H9 (cell line): Measurements from ENCODE around the gene PIK3CD. TPM values are rescaled to one million over a fixed set of nuclear protein-coding genes. Genes with fewer than 3 reads are reported as not detected.

ENCODE experiments used
- DNase-seq: peaks from one replicate; pipeline ENCODE4 v3.0.0-alpha.2; 2017
- H2AFZ ChIP-seq: one replicate; pipeline ENCODE4 v1.6.1; 2013; ENCODE audit warnings: mild to moderate bottlenecking, low read length, control low read depth, moderate library complexity
- H2AK5ac ChIP-seq: 2 replicates; pipeline ENCODE4 v1.6.1; 2013; ENCODE audit warnings: low read length, control low read depth, mixed read lengths; ENCODE audit not compliant: insufficient read length
- H2BK120ac ChIP-seq: one replicate; pipeline ENCODE4 v1.6.1; 2013; ENCODE audit warnings: low read depth, mild to moderate bottlenecking, low read length, control low read depth, inconsistent platforms; ENCODE audit not compliant: poor library complexity, severe bottlenecking
- H2BK12ac ChIP-seq: 2 replicates; pipeline ENCODE4 v1.6.1; 2013; ENCODE audit warnings: low read length, control low read depth, mixed read lengths, low read depth; ENCODE audit not compliant: insufficient read length
- H2BK15ac ChIP-seq: 2 replicates; pipeline ENCODE4 v1.6.1; 2013; ENCODE audit warnings: low read depth, low read length, control low read depth
- H2BK20ac ChIP-seq: one replicate; pipeline ENCODE4 v1.6.1; 2013; ENCODE audit warnings: low read depth, mild to moderate bottlenecking, low read length, control low read depth, inconsistent platforms; ENCODE audit not compliant: poor library complexity, severe bottlenecking
- H2BK5ac ChIP-seq: 2 replicates; pipeline ENCODE4 v1.6.1; 2013; ENCODE audit warnings: low read length, control low read depth, mixed read lengths; ENCODE audit not compliant: insufficient read length
- H3K14ac ChIP-seq: 2 replicates; pipeline ENCODE4 v1.6.1; 2013; ENCODE audit warnings: low read length, control low read depth; ENCODE audit not compliant: insufficient read depth
- H3K18ac ChIP-seq: 2 replicates; pipeline ENCODE4 v1.6.1; 2013; ENCODE audit warnings: low read depth, mild to moderate bottlenecking, mixed read lengths, low read length, control low read depth; ENCODE audit not compliant: insufficient read length
- H3K23ac ChIP-seq: 2 replicates; pipeline ENCODE4 v1.6.1; 2013; ENCODE audit warnings: low read length, control low read depth, mixed read lengths, low read depth; ENCODE audit not compliant: insufficient read length
- H3K23me2 ChIP-seq: 2 replicates; pipeline ENCODE4 v1.6.1; 2013; ENCODE audit warnings: low read depth, mild to moderate bottlenecking, mixed read lengths, low read length, control low read depth; ENCODE audit not compliant: insufficient read length, poor library complexity, severe bottlenecking
- H3K27ac ChIP-seq: 2 replicates; pipeline ENCODE4 v1.5.1; 2013; ENCODE audit warnings: low read length, control low read depth, mixed read lengths, low read depth; ENCODE audit not compliant: insufficient read length
- H3K27me3 ChIP-seq: 2 replicates; pipeline ENCODE4 v1.6.1; 2013; ENCODE audit warnings: low read length, control low read depth, inconsistent platforms; ENCODE audit not compliant: insufficient read depth
- H3K4ac ChIP-seq: 2 replicates; pipeline ENCODE4 v1.6.1; 2013; ENCODE audit warnings: low read depth, mild to moderate bottlenecking, control low read depth, inconsistent platforms, low read length, moderate library complexity
- H3K4me1 ChIP-seq: 2 replicates; pipeline ENCODE4 v1.6.1; 2013; ENCODE audit warnings: low read length, control low read depth, inconsistent platforms; ENCODE audit not compliant: insufficient read depth
- H3K4me2 ChIP-seq: 2 replicates; pipeline ENCODE4 v1.6.1; 2013; ENCODE audit warnings: low read length, control low read depth, mixed read lengths; ENCODE audit not compliant: insufficient read length, insufficient read depth
- H3K56ac ChIP-seq: 2 replicates; pipeline ENCODE4 v1.6.1; 2013; ENCODE audit warnings: low read depth, mild to moderate bottlenecking, mixed read lengths, low read length, control low read depth; ENCODE audit not compliant: insufficient read length
- H3K79me1 ChIP-seq: 2 replicates; pipeline ENCODE4 v1.6.1; 2013; ENCODE audit warnings: low read depth, mild to moderate bottlenecking, moderate library complexity, low read length, control low read depth, inconsistent platforms; ENCODE audit not compliant: insufficient read depth, poor library complexity, severe bottlenecking
- H3K79me2 ChIP-seq: 2 replicates; pipeline ENCODE4 v1.6.1; 2013; ENCODE audit warnings: low read length, control low read depth, inconsistent platforms; ENCODE audit not compliant: insufficient read depth
- H3K9ac ChIP-seq: 2 replicates; pipeline ENCODE4 v1.6.1; 2013; ENCODE audit warnings: low read length, control low read depth, mixed read lengths; ENCODE audit not compliant: insufficient read length; ENCODE audit errors: extremely low read depth
- H3K9me3 ChIP-seq: one replicate; pipeline ENCODE4 v1.6.1; 2013; ENCODE audit warnings: low read depth, low read length, inconsistent platforms; ENCODE audit not compliant: control insufficient read depth
- H3T11ph ChIP-seq: one replicate; pipeline ENCODE4 v1.6.1; 2013; ENCODE audit warnings: mild to moderate bottlenecking, low read length, control low read depth, inconsistent platforms
- H4K20me1 ChIP-seq: one replicate; pipeline ENCODE4 v1.6.1; 2013; ENCODE audit not compliant: control insufficient read depth, insufficient read length, insufficient read depth
- H4K5ac ChIP-seq: 2 replicates; pipeline ENCODE4 v1.6.1; 2013; ENCODE audit warnings: low read depth, mild to moderate bottlenecking, mixed read lengths, low read length, control low read depth; ENCODE audit not compliant: insufficient read length
- H4K8ac ChIP-seq: replicated peaks from 2 replicates; pipeline ENCODE4 v1.6.1; 2013; ENCODE audit warnings: low read length, control low read depth, mixed read lengths, low read depth; ENCODE audit not compliant: insufficient read length
- H4K91ac ChIP-seq: 2 replicates; pipeline ENCODE4 v1.6.1; 2013; ENCODE audit warnings: low read depth, mild to moderate bottlenecking, moderate library complexity, mixed read lengths, low read length, control low read depth; ENCODE audit not compliant: insufficient read length
- H3K27ac Mint-ChIP-seq, 3 experiments: 2 replicates in 2 of 3; 3 replicates in 1 of 3; pipeline ENCODE4 v1.8.0; 2020 to 2021; ENCODE audit warnings: mixed read lengths in 3 of 3, mild to moderate bottlenecking in 1 of 3, moderate library complexity in 1 of 3
- H3K27me3 Mint-ChIP-seq: 2 replicates; pipeline ENCODE4 v1.8.0; 2021; ENCODE audit warnings: low read depth, mild to moderate bottlenecking, moderate library complexity, mixed read lengths
- H3K36me3 Mint-ChIP-seq, 3 experiments: 2 replicates in 2 of 3; 3 replicates in 1 of 3; pipeline ENCODE4 v1.8.0; 2020 to 2021; ENCODE audit warnings: low read depth in 3 of 3, mixed read lengths in 3 of 3; ENCODE audit not compliant: insufficient read depth in 1 of 3
- H3K4me1 Mint-ChIP-seq, 2 experiments: 2 replicates each; pipeline ENCODE4 v1.8.0; 2020; ENCODE audit warnings: mixed read lengths in 2 of 2
- H3K4me3 Mint-ChIP-seq, 2 experiments: 2 replicates in 1 of 2; 3 replicates in 1 of 2; pipeline ENCODE4 v1.8.0; 2020 to 2021; ENCODE audit warnings: mild to moderate bottlenecking in 2 of 2, mixed read lengths in 2 of 2, moderate library complexity in 1 of 2
- H3K9me3 Mint-ChIP-seq, 2 experiments: 2 replicates in 1 of 2; 3 replicates in 1 of 2; pipeline ENCODE4 v1.8.0; 2020; ENCODE audit warnings: mild to moderate bottlenecking in 2 of 2, mixed read lengths in 2 of 2, moderate library complexity in 1 of 2
- WGBS: extraction: QIAGEN DNeasy Blood & Tissue Kit; methylation state at CpG from one replicate; pipeline ENCODE4 v1.1.7; 2013; ENCODE audit warnings: missing lambda C conversion rate, low lambda C conversion rate, mixed read lengths; ENCODE audit not compliant: insufficient read length; ENCODE audit errors: extremely low coverage; 5-methylcytosine and 5-hydroxymethylcytosine counted together
- total RNA-seq: library from RNA; stranded (reverse); gene quantifications from 2 replicates; pipeline ENCODE4 v1.2.1, GENCODE V29; 2021
- TF ChIP-seq, protein P1 (sequence below): fragments of 200-600 bp; sonication (generic); conservative IDR thresholded peaks from 3 replicates; pipeline ENCODE4 v1.8.0; 2021; ENCODE audit warnings: antibody characterized with exemption, mild to moderate bottlenecking

The PIK3CD gene
- total RNA-seq, 1 experiment from 2014 or later: 10.0 TPM

DNA sequence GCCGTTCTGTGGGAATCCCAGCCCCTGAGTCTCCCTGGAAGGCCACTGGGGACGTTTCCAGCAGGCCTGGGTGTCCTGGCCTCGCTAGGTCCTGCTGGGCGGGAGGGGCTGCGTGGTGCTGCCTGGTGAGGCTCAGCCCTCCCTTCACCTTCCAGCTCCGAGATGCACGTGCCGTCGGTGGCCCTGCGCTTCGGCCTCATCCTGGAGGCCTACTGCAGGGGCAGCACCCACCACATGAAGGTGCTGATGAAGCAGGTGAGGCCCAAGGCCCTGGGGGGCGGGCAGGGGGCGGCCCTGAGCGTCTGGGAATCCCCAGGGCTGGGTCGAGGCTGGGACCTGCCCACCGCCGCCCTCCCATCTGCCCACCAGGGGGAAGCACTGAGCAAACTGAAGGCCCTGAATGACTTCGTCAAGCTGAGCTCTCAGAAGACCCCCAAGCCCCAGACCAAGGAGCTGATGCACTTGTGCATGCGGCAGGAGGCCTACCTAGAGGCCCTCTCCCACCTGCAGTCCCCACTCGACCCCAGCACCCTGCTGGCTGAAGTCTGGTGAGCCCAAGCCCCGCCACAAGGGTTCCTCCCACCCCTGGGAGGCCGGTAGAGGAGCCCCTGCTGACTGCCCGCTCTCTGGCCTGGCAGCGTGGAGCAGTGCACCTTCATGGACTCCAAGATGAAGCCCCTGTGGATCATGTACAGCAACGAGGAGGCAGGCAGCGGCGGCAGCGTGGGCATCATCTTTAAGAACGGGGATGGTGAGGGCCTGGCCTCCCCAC lies 70.3 kb downstream of the PIK3CD start:
- H2AFZ ChIP-seq: no peak overlapping the region
- H3K27ac ChIP-seq: no peak overlapping the region
- peak overlapping the region in 1 of 3 experiments; percentile 64; a peak in 1 of 7 replicates for H3K27ac Mint-ChIP-seq
- no peak overlapping the region for H4K8ac ChIP-seq
- no peaks in the 10 kb centered on the region for H4K20me1 ChIP-seq
- no peaks in the 10 kb centered on the region for H3K79me1 ChIP-seq
- WGBS: no CpG with 5 or more reads among the region's 29 CpGs
- H3K9me3 ChIP-seq: no peaks in the 10 kb centered on the region
- no peak overlapping the region for H4K91ac ChIP-seq
- H3K18ac ChIP-seq: peak overlapping the region; percentile 37
- H3K56ac ChIP-seq: no peak overlapping the region
- no peak overlapping the region for H3K14ac ChIP-seq
- H3K23me2 ChIP-seq: peaks cover 3% of the 10 kb centered on the region
- H2BK20ac ChIP-seq: no peak overlapping the region
- no peak overlapping the region for H3T11ph ChIP-seq
- H3K9ac ChIP-seq: no peak overlapping the region
- H4K5ac ChIP-seq: no peak overlapping the region
- H3K4ac ChIP-seq: no peak overlapping the region
- no peak overlapping the region for H3K23ac ChIP-seq
- H2BK12ac ChIP-seq: no peak overlapping the region
- H2BK15ac ChIP-seq: no peak overlapping the region
- no peaks in the 10 kb centered on the region for H3K79me2 ChIP-seq
- H2BK120ac ChIP-seq: no peak overlapping the region
- no peaks in the 10 kb centered on the region for H3K27me3 ChIP-seq
- H3K27me3 Mint-ChIP-seq: no peaks in the 10 kb centered on the region; the same call in 1 of the 2 replicates
- H3K4me3 Mint-ChIP-seq: no peak overlapping the region
- DNase-seq: peak; percentile 90
- H3K36me3 Mint-ChIP-seq: peaks cover 18 to 34% (median 27%) of the 10 kb centered on the region in 3 experiments
- H3K9me3 Mint-ChIP-seq: peaks cover 6% of the 10 kb centered on the region in 2 experiments; a peak in 4 of 5 replicates
- H3K4me1 ChIP-seq: peaks cover 3% of the 10 kb centered on the region; the same call in 1 of the 2 replicates
- no peak overlapping the region for H3K4me2 ChIP-seq
- TF ChIP-seq, protein P1, sequence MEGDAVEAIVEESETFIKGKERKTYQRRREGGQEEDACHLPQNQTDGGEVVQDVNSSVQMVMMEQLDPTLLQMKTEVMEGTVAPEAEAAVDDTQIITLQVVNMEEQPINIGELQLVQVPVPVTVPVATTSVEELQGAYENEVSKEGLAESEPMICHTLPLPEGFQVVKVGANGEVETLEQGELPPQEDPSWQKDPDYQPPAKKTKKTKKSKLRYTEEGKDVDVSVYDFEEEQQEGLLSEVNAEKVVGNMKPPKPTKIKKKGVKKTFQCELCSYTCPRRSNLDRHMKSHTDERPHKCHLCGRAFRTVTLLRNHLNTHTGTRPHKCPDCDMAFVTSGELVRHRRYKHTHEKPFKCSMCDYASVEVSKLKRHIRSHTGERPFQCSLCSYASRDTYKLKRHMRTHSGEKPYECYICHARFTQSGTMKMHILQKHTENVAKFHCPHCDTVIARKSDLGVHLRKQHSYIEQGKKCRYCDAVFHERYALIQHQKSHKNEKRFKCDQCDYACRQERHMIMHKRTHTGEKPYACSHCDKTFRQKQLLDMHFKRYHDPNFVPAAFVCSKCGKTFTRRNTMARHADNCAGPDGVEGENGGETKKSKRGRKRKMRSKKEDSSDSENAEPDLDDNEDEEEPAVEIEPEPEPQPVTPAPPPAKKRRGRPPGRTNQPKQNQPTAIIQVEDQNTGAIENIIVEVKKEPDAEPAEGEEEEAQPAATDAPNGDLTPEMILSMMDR: peak; percentile 97
- H2AK5ac ChIP-seq: no peak overlapping the region
- no peak overlapping the region for H2BK5ac ChIP-seq
- peaks cover 13 to 20% of the 10 kb centered on the region in 2 experiments for H3K4me1 Mint-ChIP-seq
